Activated T-cell treated with anti-CD3 and anti-CD28 coated beads, Interleukin-2, amount 50 U/mL, for 4 hours (primary cell): ENCODE data around the gene ADIG. TPM values are rescaled to one million over a fixed set of nuclear protein-coding genes. Genes with fewer than 3 reads are reported as not detected.
A peak's percentile ranks its signal among the peaks of the same experiment; 100 is the strongest.

Experiments used
- ATAC-seq, 2 donors: fragments of 200-7000 bp; cut with Tn5 transposase; one replicate each; pipeline ENCODE4 v1.10.0; 2021
- DNase-seq: peaks from one replicate; pipeline ENCODE4 v3.0.0-alpha.2; 2020
- H3K27me3 Mint-ChIP-seq: one replicate; pipeline ENCODE4 v1.8.0; 2021; ENCODE audit warnings: low read depth, mixed read lengths
- H3K36me3 Mint-ChIP-seq: one replicate; pipeline ENCODE4 v1.8.0; 2022; ENCODE audit warnings: mixed read lengths; ENCODE audit not compliant: insufficient read depth
- H3K4me1 Mint-ChIP-seq: one replicate; pipeline ENCODE4 v1.8.0; 2021; ENCODE audit warnings: low read depth, mixed read lengths
- H3K4me3 Mint-ChIP-seq: one replicate; pipeline ENCODE4 v1.8.0; 2021; ENCODE audit warnings: mild to moderate bottlenecking, moderate library complexity, mixed read lengths
- H3K9me3 Mint-ChIP-seq: one replicate; pipeline ENCODE4 v1.8.0; 2021; ENCODE audit warnings: mixed read lengths
- total RNA-seq, 3 donors: library from RNA; stranded (reverse); gene quantifications; one replicate each; pipeline ENCODE4 v1.2.1, GENCODE V29; 2021

ADIG gene
- total RNA-seq, result not detected

GRCh38 chr20:38581013-38581412, at the start of gene ADIG:
ADIG (plus strand) TSS chr20:38581197; CDS start chr20:38581251, 54 bp downstream.
- H3K4me3 Mint-ChIP-seq, result no peak within 1 kb of the TSS
- no peaks in the 10 kb centered on the region for H3K4me1 Mint-ChIP-seq
- DNase-seq, result no peak
- H3K9me3 Mint-ChIP-seq, result no peaks in the 10 kb centered on the region
- peaks cover 4% of the 10 kb centered on the region for H3K36me3 Mint-ChIP-seq
- ATAC-seq, result peak; percentile 25 to 40
- no peaks in the 10 kb centered on the region for H3K27me3 Mint-ChIP-seq

GRCh38 chr20:38534756-38535155, 46.2 kb upstream of the ADIG start:
- Mint-ChIP-seq H3K4me3 (no peak overlapping the region), H3K4me1 (peaks cover 2% of the 10 kb centered on the region), H3K36me3 (peaks cover 41% of the 10 kb centered on the region), H3K27me3 (no peaks in the 10 kb centered on the region), H3K9me3 (no peaks in the 10 kb centered on the region)
- ATAC-seq (peak; percentile 34 to 72), DNase-seq (no peak)

DNA sequence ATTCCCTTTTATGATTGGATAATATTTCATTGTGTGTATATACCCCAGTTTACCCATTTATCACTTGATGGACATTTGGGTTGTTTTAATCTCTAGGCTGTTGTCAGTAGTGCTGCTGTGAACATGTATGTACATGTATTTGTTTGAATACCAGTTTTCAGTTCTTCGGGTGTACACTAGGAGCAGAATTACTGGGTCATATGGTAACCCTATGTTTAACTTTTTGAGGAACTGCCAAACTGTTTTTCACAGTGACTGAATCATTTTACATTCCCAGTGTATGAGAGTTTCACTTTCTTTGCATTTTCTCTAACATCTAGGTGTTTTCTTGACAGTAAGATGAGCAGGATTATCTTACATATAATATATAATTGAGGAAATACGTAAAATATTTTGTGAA, 44.7 kb upstream of the ADIG start:
- ATAC-seq (no peak), DNase-seq (no peak)
- peaks cover 44% of the 10 kb centered on the region for H3K36me3 Mint-ChIP-seq

GRCh38 chr20:38537176-38537575, 43.8 kb upstream of the ADIG start:
- Mint-ChIP-seq H3K4me1 (peaks cover 2% of the 10 kb centered on the region), H3K4me3 (no peak overlapping the region), H3K27me3 (no peaks in the 10 kb centered on the region), H3K36me3 (peaks cover 51% of the 10 kb centered on the region), H3K9me3 (no peaks in the 10 kb centered on the region)
- DNase-seq (no peak), ATAC-seq (no peak)

More for the DNA sequence above, 44.7 kb upstream of the ADIG start:
- Mint-ChIP-seq H3K27me3 (no peaks in the 10 kb centered on the region), H3K9me3 (no peaks in the 10 kb centered on the region), H3K4me1 (peaks cover 2% of the 10 kb centered on the region), H3K4me3 (no peak overlapping the region)

- Mint-ChIP-seq H3K27me3 (no peaks in the 10 kb centered on the region), H3K9me3 (no peaks in the 10 kb centered on the region), H3K4me3 (no peak overlapping the region), H3K4me1 (peaks cover 2% of the 10 kb centered on the region), H3K36me3 (peaks cover 52% of the 10 kb centered on the region)
- ATAC-seq, result no peak
- no peak for DNase-seq
These were observed 42.2 kb upstream of the ADIG start for GRCh38 chr20:38538789-38539188.

DNA sequence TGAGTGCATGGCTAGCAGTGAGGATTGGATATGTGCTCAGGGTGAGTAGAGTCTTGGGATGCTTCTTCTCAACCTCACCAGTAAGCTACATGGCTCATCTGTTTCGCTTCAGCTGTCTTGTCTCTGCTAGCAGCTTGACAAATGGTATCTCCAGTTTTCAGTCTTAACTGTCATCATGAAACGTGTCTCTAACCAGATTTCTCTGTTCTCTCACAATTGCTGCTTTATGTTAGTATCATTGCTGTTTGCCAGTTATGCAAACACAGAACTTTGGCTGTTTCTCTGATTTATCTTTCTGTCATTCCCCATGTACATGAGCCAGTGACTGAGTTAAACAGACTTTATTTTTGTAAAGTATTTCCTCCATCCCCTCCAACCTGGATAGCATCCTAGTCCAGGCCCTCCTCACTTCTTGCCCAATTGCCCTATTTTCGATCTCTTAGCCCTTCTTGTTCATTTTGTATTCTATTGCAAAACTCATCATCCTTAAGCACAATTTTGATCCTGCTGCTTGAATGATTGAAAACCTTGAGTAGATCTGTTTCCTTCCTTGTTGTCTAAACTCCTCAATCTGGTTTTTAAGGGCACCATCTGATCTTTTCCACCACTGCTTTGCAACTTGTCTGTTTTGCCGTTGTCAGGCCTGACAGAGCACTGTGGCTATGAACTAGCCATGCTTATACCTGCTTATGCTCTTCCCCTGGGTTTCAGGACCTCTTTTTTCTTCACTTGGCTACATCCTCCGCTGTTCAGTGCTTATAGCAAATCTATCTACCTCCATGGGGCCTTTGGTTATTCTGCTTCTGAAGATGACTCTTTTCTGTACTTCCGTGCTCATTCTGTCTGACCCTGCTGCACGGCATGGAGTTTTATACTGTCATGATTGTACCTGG, 37.7 kb upstream of the ADIG start:
- Mint-ChIP-seq H3K9me3 (no peaks in the 10 kb centered on the region), H3K4me1 (peaks cover 10% of the 10 kb centered on the region), H3K4me3 (no peak overlapping the region), H3K27me3 (no peaks in the 10 kb centered on the region), H3K36me3 (peaks cover 54% of the 10 kb centered on the region)
- DNase-seq, result no peak
- no peak for ATAC-seq

DNA sequence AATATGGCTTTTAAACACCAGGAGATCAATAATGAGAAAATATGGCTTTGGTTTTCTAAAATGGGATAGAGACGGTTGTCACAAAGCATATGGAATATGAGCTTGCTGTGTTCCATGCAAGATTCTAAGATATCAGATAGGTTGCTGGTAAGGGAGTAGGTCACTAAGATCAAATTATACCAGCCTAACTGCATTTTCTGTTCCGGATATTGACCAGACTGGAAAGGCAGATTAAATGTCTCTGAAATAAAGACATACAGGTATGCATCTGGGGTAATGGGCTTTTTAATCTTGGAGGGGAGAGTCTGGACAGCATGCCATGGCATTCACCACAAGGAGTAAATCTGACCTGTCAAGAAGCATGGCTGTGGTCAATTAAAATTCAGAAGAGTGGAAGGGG, 35.2 kb upstream of the ADIG start:
- H3K27me3 Mint-ChIP-seq, result no peaks in the 10 kb centered on the region
- no peak overlapping the region for H3K4me3 Mint-ChIP-seq
- peaks cover 10% of the 10 kb centered on the region for H3K4me1 Mint-ChIP-seq
- ATAC-seq, result no peak
- peaks cover 61% of the 10 kb centered on the region for H3K36me3 Mint-ChIP-seq
- no peaks in the 10 kb centered on the region for H3K9me3 Mint-ChIP-seq
- DNase-seq, result no peak

DNA sequence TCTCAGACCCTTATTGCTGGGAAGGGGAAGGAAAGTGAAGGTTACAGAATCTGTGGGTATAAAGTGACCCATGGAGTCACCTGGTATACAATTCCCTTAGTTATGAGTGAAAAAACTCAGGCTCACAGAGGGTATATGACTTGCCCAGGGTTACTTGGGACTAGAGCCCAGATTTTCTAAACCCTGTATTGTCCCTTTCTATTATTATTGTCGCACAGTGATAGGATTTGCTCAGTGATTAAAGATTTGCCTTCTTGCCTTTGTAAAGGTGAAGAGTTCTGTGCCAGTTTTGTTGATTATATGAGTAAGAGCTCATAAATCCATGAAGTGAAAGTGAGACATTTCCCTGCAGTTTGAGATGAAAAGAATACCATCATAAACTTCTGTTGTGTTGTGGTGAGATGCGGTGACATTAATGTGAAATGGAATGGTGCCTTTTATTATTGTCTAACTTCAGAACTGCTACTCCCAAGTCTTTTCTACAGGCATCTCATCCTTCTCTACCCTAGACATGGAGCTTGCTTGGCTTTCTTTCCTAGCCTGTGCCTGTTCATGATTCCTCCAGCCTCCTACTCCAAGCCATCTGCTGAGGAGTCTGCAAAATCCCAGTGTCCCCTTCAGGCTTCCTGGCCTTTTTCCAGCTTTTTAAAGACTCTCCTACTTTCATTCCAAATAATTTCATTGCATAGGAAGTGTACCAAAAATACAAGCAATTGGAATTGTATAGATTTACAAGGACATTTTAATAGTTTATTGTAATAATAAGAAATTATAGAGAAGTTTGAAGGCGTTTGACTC, 33.5 kb upstream of the ADIG start:
- H3K4me1 Mint-ChIP-seq, result peaks cover 10% of the 10 kb centered on the region
- peaks cover 48% of the 10 kb centered on the region for H3K36me3 Mint-ChIP-seq
- ATAC-seq (no peak), DNase-seq (no peak)
- no peak overlapping the region for H3K4me3 Mint-ChIP-seq
- no peaks in the 10 kb centered on the region for H3K27me3 Mint-ChIP-seq
- H3K9me3 Mint-ChIP-seq, result no peaks in the 10 kb centered on the region

- Mint-ChIP-seq H3K4me1 (peaks cover 10% of the 10 kb centered on the region), H3K9me3 (no peaks in the 10 kb centered on the region), H3K4me3 (no peak overlapping the region), H3K27me3 (no peaks in the 10 kb centered on the region), H3K36me3 (peaks cover 43% of the 10 kb centered on the region)
- DNase-seq (no peak), ATAC-seq (no peak)
These were observed 32.5 kb upstream of the ADIG start for GRCh38 chr20:38548356-38549083.

- DNase-seq, result no peak
- Mint-ChIP-seq H3K27me3 (no peaks in the 10 kb centered on the region), H3K9me3 (no peaks in the 10 kb centered on the region), H3K4me3 (no peak overlapping the region), H3K36me3 (peaks cover 50% of the 10 kb centered on the region), H3K4me1 (peaks cover 10% of the 10 kb centered on the region)
- ATAC-seq, result no peak
These were observed 30.7 kb upstream of the ADIG start for GRCh38 chr20:38550274-38550673.

DNA sequence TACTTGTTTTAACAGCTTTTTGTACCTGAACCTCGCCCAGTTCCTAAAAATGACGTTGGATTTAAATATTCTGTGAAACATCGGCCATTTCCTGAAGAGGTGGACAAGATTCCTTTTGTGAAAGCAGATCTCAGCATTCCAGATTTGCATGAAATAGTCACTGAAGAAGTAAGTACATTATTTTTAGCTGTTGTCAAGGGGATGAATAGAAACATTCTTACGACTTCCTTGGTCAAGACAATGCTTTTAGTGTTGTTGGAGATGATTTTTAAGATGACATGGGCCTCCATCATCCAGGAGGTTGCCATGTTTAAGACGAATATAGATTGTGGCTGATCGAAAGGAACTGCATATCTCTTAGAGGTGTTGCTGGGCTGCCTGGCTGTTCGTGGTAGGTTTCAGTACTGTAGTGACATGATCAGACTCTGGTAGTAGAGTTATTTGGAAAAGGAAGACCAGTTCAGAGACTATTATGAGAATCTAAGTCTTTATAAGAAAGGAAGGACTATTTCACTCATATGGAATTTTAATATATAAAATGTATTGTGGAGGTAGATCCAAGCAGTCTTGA, 29.9 kb upstream of the ADIG start:
- Mint-ChIP-seq H3K4me3 (no peak overlapping the region), H3K9me3 (no peaks in the 10 kb centered on the region), H3K27me3 (no peaks in the 10 kb centered on the region), H3K4me1 (peaks cover 10% of the 10 kb centered on the region), H3K36me3 (peaks cover 47% of the 10 kb centered on the region)
- no peak for DNase-seq
- no peak for ATAC-seq

GRCh38 chr20:38554986-38555385, 26.0 kb upstream of the ADIG start:
- no peak for ATAC-seq
- H3K4me3 Mint-ChIP-seq, result no peak overlapping the region
- no peak for DNase-seq

GRCh38 chr20:38555395-38555794, 25.6 kb upstream of the ADIG start:
- H3K4me1 Mint-ChIP-seq, result no peaks in the 10 kb centered on the region
- DNase-seq (no peak), ATAC-seq (no peak)
- H3K36me3 Mint-ChIP-seq, result peaks cover 46% of the 10 kb centered on the region
- H3K9me3 Mint-ChIP-seq, result no peaks in the 10 kb centered on the region
- H3K4me3 Mint-ChIP-seq, result no peak overlapping the region
- no peaks in the 10 kb centered on the region for H3K27me3 Mint-ChIP-seq

More at GRCh38 chr20:38554986-38555385, 26.0 kb upstream of the ADIG start:
- Mint-ChIP-seq H3K4me1 (no peaks in the 10 kb centered on the region), H3K9me3 (no peaks in the 10 kb centered on the region), H3K36me3 (peaks cover 45% of the 10 kb centered on the region), H3K27me3 (no peaks in the 10 kb centered on the region)

- Mint-ChIP-seq H3K27me3 (no peaks in the 10 kb centered on the region), H3K36me3 (peaks cover 49% of the 10 kb centered on the region), H3K9me3 (no peaks in the 10 kb centered on the region), H3K4me1 (no peaks in the 10 kb centered on the region), H3K4me3 (no peak overlapping the region)
- no peak for DNase-seq
- ATAC-seq, result peak in 1 of 2 donors; percentile 46
These were observed 23.8 kb upstream of the ADIG start for GRCh38 chr20:38557174-38557573.
